AG04450 (cell line): ENCODE results near the gene DSCAML1. TPM values are rescaled to one million over a fixed set of nuclear protein-coding genes. Genes with fewer than 3 reads are reported as not detected.

Source experiments
- CTCF ChIA-PET: fragments of 300-600, 350-600 bp; formaldehyde crosslinking; extraction: SDS; loops from one replicate; lab custom pipeline; 2022; ENCODE audit warnings: antibody characterized with exemption, inconsistent platforms; lab: Charles Lee
- POLR2A ChIA-PET: fragments of 350-600 bp; formaldehyde crosslinking; extraction: SDS; loops from one replicate; lab custom pipeline; 2021; ENCODE audit warnings: antibody characterized with exemption, inconsistent platforms; lab: Yijun Ruan, JAX
- DNase-seq: peaks from one replicate; pipeline ENCODE4 v3.0.0-alpha.2; 2011; ENCODE audit warnings: low read depth, low spot score
- H3K27ac ChIP-seq: one replicate; pipeline ENCODE4 v1.5.1; 2012; ENCODE audit warnings: low read depth, low read length, control low read depth
- H3K27me3 ChIP-seq: one replicate; pipeline ENCODE4 v1.6.0; 2012; ENCODE audit warnings: low read length; ENCODE audit not compliant: control insufficient read depth, insufficient read depth
- H3K4me3 ChIP-seq: 2 replicates; pipeline ENCODE4 v1.5.1; 2011; ENCODE audit warnings: mild to moderate bottlenecking, low read depth, low read length, control low read depth
- H3K9me3 ChIP-seq: 2 replicates; pipeline ENCODE4 v1.5.1; 2012; ENCODE audit warnings: low read length; ENCODE audit not compliant: control insufficient read depth, insufficient read depth
- polyA plus RNA-seq: library from polyadenylated mRNA; depleted of rRNA; stranded (reverse); fragments of >200 nt; gene quantifications from 2 replicates; pipeline ENCODE4 v1.2.3, GENCODE V29; 2011
- TF ChIP-seq, protein P1 (sequence below): IDR thresholded peaks from 2 replicates; pipeline ENCODE4 v1.5.1; 2011; ENCODE audit warnings: low read depth, low read length, control low read depth, inconsistent platforms

DSCAML1 gene
- polyA plus RNA-seq, 1 experiment: not detected

GRCh38 chr11:117461396-117462182 is 335.4 kb downstream of the DSCAML1 start:
- Histone ChIP-seq H3K4me3 (no peak overlapping the region), H3K27me3 (peaks cover 16% of the 10 kb centered on the region), H3K9me3 (no peaks in the 10 kb centered on the region; the same call in 1 of the 2 replicates), H3K27ac (no peak overlapping the region)
- ChIA-PET CTCF (interaction anchor here (1.0 kb wide), 1 partner anchor 35 kb away, joined by 3 read pairs; no protein-coding TSS in a partner anchor), POLR2A (no interaction called here)
- DNase-seq: no peak
- TF ChIP-seq, protein P1, sequence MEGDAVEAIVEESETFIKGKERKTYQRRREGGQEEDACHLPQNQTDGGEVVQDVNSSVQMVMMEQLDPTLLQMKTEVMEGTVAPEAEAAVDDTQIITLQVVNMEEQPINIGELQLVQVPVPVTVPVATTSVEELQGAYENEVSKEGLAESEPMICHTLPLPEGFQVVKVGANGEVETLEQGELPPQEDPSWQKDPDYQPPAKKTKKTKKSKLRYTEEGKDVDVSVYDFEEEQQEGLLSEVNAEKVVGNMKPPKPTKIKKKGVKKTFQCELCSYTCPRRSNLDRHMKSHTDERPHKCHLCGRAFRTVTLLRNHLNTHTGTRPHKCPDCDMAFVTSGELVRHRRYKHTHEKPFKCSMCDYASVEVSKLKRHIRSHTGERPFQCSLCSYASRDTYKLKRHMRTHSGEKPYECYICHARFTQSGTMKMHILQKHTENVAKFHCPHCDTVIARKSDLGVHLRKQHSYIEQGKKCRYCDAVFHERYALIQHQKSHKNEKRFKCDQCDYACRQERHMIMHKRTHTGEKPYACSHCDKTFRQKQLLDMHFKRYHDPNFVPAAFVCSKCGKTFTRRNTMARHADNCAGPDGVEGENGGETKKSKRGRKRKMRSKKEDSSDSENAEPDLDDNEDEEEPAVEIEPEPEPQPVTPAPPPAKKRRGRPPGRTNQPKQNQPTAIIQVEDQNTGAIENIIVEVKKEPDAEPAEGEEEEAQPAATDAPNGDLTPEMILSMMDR: no peak

- ChIA-PET POLR2A (no interaction called here), CTCF (no interaction called here)
- Histone ChIP-seq H3K9me3 (no peaks in the 10 kb centered on the region; the same call in 1 of the 2 replicates), H3K4me3 (no peak overlapping the region), H3K27me3 (peaks cover 16% of the 10 kb centered on the region), H3K27ac (no peak overlapping the region)
- TF ChIP-seq, protein P1: no peak
- no peak for DNase-seq
Observed at GRCh38 chr11:117459979-117460300, 337.1 kb downstream of the DSCAML1 start.

DNA sequence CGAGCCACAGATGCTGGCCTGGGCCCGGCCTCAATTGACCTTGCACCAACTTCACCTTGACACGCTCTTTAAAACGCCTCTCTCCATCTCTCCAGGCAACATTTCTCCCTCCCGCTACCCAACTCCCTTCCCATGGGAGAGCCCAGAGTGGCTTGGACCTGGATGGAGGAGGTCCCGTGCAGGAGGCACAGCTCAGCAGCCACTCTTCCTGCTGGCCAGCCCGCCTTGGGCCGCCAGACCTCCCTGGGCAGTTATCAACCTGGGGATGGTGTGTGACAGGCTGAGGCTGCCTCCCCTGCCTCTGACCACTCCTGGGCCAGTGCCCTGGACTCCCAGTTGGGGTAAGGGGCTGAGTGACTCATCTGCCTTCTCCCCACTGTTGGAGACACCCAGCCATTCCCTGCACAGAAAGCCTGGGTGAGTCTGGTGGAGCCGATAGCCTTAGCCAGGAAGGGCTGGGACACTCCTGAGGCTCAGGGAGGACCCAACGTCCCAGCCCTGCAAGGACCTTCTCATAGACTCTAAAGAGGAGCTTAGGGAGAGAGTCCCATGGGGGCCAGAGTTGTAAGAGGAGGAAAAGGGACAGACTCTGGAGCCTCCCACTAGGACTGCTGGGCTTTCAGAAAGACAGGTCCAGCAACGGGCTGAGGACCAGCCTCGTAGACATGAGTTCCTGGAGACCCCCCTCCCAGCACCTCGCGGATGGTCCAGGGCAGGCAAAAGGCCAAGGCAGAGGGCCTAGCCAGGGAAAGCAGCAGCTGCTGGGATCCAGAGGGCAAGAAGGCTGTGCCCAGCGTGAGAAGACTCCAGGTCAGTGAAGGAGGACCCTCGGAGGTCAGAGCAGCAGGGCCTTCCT is 337.7 kb downstream of the DSCAML1 start:
- Histone ChIP-seq H3K9me3 (no peaks in the 10 kb centered on the region; the same call in 1 of the 2 replicates), H3K4me3 (no peak overlapping the region), H3K27ac (no peak overlapping the region), H3K27me3 (peaks cover 16% of the 10 kb centered on the region)
- no peak for DNase-seq
- ChIA-PET POLR2A (no interaction called here), CTCF (no interaction called here)
- TF ChIP-seq, protein P1: no peak

- no peak for DNase-seq
- TF ChIP-seq, protein P1: no peak
- ChIA-PET CTCF (no interaction called here), POLR2A (no interaction called here)
- H3K9me3 ChIP-seq: no peaks in the 10 kb centered on the region; the same call in 1 of the 2 replicates
- no peak overlapping the region for H3K4me3 ChIP-seq
- H3K27me3 ChIP-seq: peaks cover 9% of the 10 kb centered on the region
- no peak overlapping the region for H3K27ac ChIP-seq
Observed at GRCh38 chr11:117458275-117459122, 338.5 kb downstream of the DSCAML1 start.
